Astrocyte (in vitro differentiated cells and primary cell): ENCODE measurements around the gene RCOR3. TPM values are rescaled to one million over a fixed set of nuclear protein-coding genes. Genes with fewer than 3 reads are reported as not detected.

Experiments
- DNase-seq: peaks from one replicate; pipeline ENCODE4 v3.0.0-alpha.2; 2010; ENCODE audit warnings: low read depth
- FAIRE-seq: peaks from 2 replicates; lab custom pipeline; 2011; peaks lifted over from hg19 to GRCh38; lab: Jason Lieb, UNC
- H2AFZ ChIP-seq: 2 replicates; pipeline ENCODE4 v1.6.0; 2012; ENCODE audit warnings: low read depth, low read length, inconsistent platforms
- H3K27ac ChIP-seq: 2 replicates; pipeline ENCODE4 v1.5.1; 2011; ENCODE audit warnings: low read depth, low read length, inconsistent platforms
- H3K27me3 ChIP-seq: 2 replicates; pipeline ENCODE4 v1.6.0; 2011; ENCODE audit warnings: low read length, inconsistent platforms; ENCODE audit not compliant: insufficient read depth
- H3K36me3 ChIP-seq: 2 replicates; pipeline ENCODE4 v1.5.1; 2011; ENCODE audit warnings: low read length, inconsistent platforms; ENCODE audit not compliant: insufficient read depth
- H3K4me1 ChIP-seq: 2 replicates; pipeline ENCODE4 v1.5.1; 2011; ENCODE audit warnings: low read length, inconsistent platforms; ENCODE audit not compliant: insufficient read depth
- H3K4me2 ChIP-seq: 2 replicates; pipeline ENCODE4 v1.6.0; 2012; ENCODE audit warnings: low read length, inconsistent platforms
- H3K4me3 ChIP-seq: 2 replicates; pipeline ENCODE4 v1.5.1; 2011; ENCODE audit warnings: low read depth, mild to moderate bottlenecking, low read length, inconsistent platforms; ENCODE audit not compliant: insufficient read depth
- H3K79me2 ChIP-seq: 2 replicates; pipeline ENCODE4 v1.6.0; 2012; ENCODE audit warnings: mild to moderate bottlenecking, low read length, inconsistent platforms; ENCODE audit not compliant: insufficient read depth
- H3K9ac ChIP-seq: 2 replicates; pipeline ENCODE4 v1.6.0; 2012; ENCODE audit warnings: mild to moderate bottlenecking, low read length, inconsistent platforms
- H3K9me3 ChIP-seq: 2 replicates; pipeline ENCODE4 v1.5.1; 2012; ENCODE audit warnings: low read depth, mild to moderate bottlenecking, low read length, inconsistent platforms; ENCODE audit not compliant: insufficient read depth
- H4K20me1 ChIP-seq: 2 replicates; pipeline ENCODE4 v1.6.0; 2012; ENCODE audit warnings: low read length, inconsistent platforms; ENCODE audit not compliant: insufficient read depth
- H3K27ac Mint-ChIP-seq: one replicate; pipeline ENCODE4 v1.8.0; 2021; ENCODE audit warnings: mild to moderate bottlenecking, mixed read lengths; ENCODE audit not compliant: unreplicated experiment
- H3K27me3 Mint-ChIP-seq: one replicate; pipeline ENCODE4 v1.8.0; 2021; ENCODE audit warnings: low read depth, mixed read lengths; ENCODE audit not compliant: unreplicated experiment
- H3K36me3 Mint-ChIP-seq: one replicate; pipeline ENCODE4 v1.8.0; 2021; ENCODE audit warnings: low read depth, mixed read lengths; ENCODE audit not compliant: unreplicated experiment
- H3K4me1 Mint-ChIP-seq: one replicate; pipeline ENCODE4 v1.8.0; 2021; ENCODE audit warnings: low read depth, mixed read lengths; ENCODE audit not compliant: unreplicated experiment
- H3K4me3 Mint-ChIP-seq: one replicate; pipeline ENCODE4 v1.8.0; 2021; ENCODE audit warnings: mild to moderate bottlenecking, moderate library complexity, mixed read lengths; ENCODE audit not compliant: unreplicated experiment
- H3K9me3 Mint-ChIP-seq: one replicate; pipeline ENCODE4 v1.8.0; 2021; ENCODE audit warnings: mild to moderate bottlenecking, mixed read lengths; ENCODE audit not compliant: unreplicated experiment
- EZH2 ChIP-seq: IDR thresholded peaks from 2 replicates; pipeline ENCODE4 v1.6.1; 2012; ENCODE audit warnings: mild to moderate bottlenecking, low read length, inconsistent platforms; ENCODE audit not compliant: insufficient read depth
- total RNA-seq: library from RNA; stranded (reverse); gene quantifications from 2 replicates; pipeline ENCODE4 v1.2.1, GENCODE V29; 2021
- TF ChIP-seq, protein P1 (sequence below): IDR thresholded peaks from 2 replicates; pipeline ENCODE4 v1.5.1; 2011; ENCODE audit warnings: low read depth, mild to moderate bottlenecking, inconsistent platforms, low read length, moderate library complexity; ENCODE audit not compliant: insufficient read depth

RCOR3 gene
- total RNA-seq, 1 donor from 2014 or later: 68.2 TPM

GRCh38 chr1:211328866-211329475, 69.8 kb downstream of the RCOR3 start:
- Histone ChIP-seq H4K20me1 (peaks cover 58% of the 10 kb centered on the region), H3K79me2 (peaks cover 64% of the 10 kb centered on the region), H3K27ac (no peak overlapping the region), H3K9ac (no peak overlapping the region), H3K27me3 (no peaks in the 10 kb centered on the region), H2AFZ (no peak overlapping the region), H3K4me3 (no peak overlapping the region), H3K4me1 (peaks cover 15% of the 10 kb centered on the region), H3K9me3 (no peaks in the 10 kb centered on the region), H3K4me2 (no peak overlapping the region), H3K36me3 (no peaks in the 10 kb centered on the region)
- DNase-seq: no peak
- no peak for FAIRE-seq
- Mint-ChIP-seq H3K27me3 (peaks cover 2% of the 10 kb centered on the region), H3K27ac (no peak overlapping the region), H3K4me1 (peaks cover 21% of the 10 kb centered on the region), H3K36me3 (peaks cover 7% of the 10 kb centered on the region), H3K4me3 (no peak overlapping the region), H3K9me3 (peaks cover 2% of the 10 kb centered on the region)
- no peak for TF ChIP-seq EZH2
- TF ChIP-seq, protein P1, sequence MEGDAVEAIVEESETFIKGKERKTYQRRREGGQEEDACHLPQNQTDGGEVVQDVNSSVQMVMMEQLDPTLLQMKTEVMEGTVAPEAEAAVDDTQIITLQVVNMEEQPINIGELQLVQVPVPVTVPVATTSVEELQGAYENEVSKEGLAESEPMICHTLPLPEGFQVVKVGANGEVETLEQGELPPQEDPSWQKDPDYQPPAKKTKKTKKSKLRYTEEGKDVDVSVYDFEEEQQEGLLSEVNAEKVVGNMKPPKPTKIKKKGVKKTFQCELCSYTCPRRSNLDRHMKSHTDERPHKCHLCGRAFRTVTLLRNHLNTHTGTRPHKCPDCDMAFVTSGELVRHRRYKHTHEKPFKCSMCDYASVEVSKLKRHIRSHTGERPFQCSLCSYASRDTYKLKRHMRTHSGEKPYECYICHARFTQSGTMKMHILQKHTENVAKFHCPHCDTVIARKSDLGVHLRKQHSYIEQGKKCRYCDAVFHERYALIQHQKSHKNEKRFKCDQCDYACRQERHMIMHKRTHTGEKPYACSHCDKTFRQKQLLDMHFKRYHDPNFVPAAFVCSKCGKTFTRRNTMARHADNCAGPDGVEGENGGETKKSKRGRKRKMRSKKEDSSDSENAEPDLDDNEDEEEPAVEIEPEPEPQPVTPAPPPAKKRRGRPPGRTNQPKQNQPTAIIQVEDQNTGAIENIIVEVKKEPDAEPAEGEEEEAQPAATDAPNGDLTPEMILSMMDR: no peak

DNA sequence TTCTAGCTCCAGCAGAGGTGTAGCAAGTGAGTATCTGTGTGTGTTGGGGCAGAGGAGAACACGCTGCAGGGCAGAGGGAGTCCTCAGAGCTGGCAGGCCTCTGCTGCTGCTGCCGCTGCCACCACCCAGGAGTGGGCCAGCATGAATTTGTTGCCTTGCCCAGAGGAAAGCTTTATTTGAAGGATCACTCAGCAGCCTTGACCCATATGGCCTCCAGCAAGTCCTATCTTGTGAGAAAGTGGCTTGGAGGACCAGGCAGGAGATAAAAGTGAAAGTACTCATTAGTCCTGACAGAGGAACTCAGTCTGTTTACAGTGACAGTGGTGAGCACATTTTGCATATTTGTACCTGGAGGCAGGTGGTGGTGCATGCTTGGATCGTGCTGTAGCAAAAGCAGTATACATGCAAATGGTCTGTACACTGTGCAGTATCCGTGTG, 70.6 kb downstream of the RCOR3 start:
- no peak for TF ChIP-seq EZH2
- TF ChIP-seq, protein P1: no peak
- no peak for FAIRE-seq
- Histone ChIP-seq H2AFZ (no peak overlapping the region), H3K4me3 (no peak overlapping the region), H3K36me3 (no peaks in the 10 kb centered on the region), H3K9ac (no peak overlapping the region), H3K27ac (no peak overlapping the region), H3K9me3 (no peaks in the 10 kb centered on the region), H3K4me1 (peaks cover 15% of the 10 kb centered on the region), H3K79me2 (peaks cover 69% of the 10 kb centered on the region), H4K20me1 (peaks cover 64% of the 10 kb centered on the region), H3K4me2 (no peak overlapping the region), H3K27me3 (no peaks in the 10 kb centered on the region)
- no peak for DNase-seq
- Mint-ChIP-seq H3K9me3 (peaks cover 2% of the 10 kb centered on the region), H3K27me3 (peaks cover 2% of the 10 kb centered on the region), H3K4me3 (peak overlapping the region; percentile 31), H3K27ac (peak overlapping the region; percentile 5), H3K4me1 (peaks cover 21% of the 10 kb centered on the region), H3K36me3 (peaks cover 10% of the 10 kb centered on the region)

- no peak for DNase-seq
- no peaks in the 10 kb centered on the region for H3K9me3 ChIP-seq
- H4K20me1 ChIP-seq: peaks cover 70% of the 10 kb centered on the region
- Mint-ChIP-seq H3K4me1 (peaks cover 21% of the 10 kb centered on the region), H3K4me3 (no peak overlapping the region), H3K9me3 (peaks cover 2% of the 10 kb centered on the region), H3K36me3 (peaks cover 10% of the 10 kb centered on the region), H3K27ac (peak overlapping the region; percentile 5), H3K27me3 (peaks cover 2% of the 10 kb centered on the region)
- no peak for FAIRE-seq
- TF ChIP-seq, protein P1: no peak
- no peak for TF ChIP-seq EZH2
- H3K79me2 ChIP-seq: peaks cover 76% of the 10 kb centered on the region
- H2AFZ ChIP-seq: no peak overlapping the region
- H3K4me3 ChIP-seq: no peak overlapping the region
- peaks cover 15% of the 10 kb centered on the region for H3K4me1 ChIP-seq
- no peak overlapping the region for H3K4me2 ChIP-seq
- no peak overlapping the region for H3K9ac ChIP-seq
- no peaks in the 10 kb centered on the region for H3K27me3 ChIP-seq
- no peak overlapping the region for H3K27ac ChIP-seq
- H3K36me3 ChIP-seq: no peaks in the 10 kb centered on the region
Observed at GRCh38 chr1:211330282-211330936, 71.2 kb downstream of the RCOR3 start.
